Gastroesophageal sphincter (tissue), 3 donors: ENCODE results near the gene GABRR3.

Experiments
- CTCF ChIP-seq, 4 experiments: fragments of 200-600 bp in 2 of 4; fragments of 450-650 bp in 2 of 4; sonication (generic) in 1 of 4; IDR thresholded peaks; one replicate each; pipeline ENCODE4 v1.5.1; 2017 to 2019; ENCODE audit warnings: antibody characterized with exemption in 4 of 4, mild to moderate bottlenecking in 2 of 4, moderate library complexity in 2 of 4
- EP300 ChIP-seq: sonication (generic); formaldehyde crosslinking; IDR thresholded peaks from one replicate; pipeline ENCODE4 v1.6.1; 2017; ENCODE audit warnings: antibody characterized with exemption, mild to moderate bottlenecking

DNA sequence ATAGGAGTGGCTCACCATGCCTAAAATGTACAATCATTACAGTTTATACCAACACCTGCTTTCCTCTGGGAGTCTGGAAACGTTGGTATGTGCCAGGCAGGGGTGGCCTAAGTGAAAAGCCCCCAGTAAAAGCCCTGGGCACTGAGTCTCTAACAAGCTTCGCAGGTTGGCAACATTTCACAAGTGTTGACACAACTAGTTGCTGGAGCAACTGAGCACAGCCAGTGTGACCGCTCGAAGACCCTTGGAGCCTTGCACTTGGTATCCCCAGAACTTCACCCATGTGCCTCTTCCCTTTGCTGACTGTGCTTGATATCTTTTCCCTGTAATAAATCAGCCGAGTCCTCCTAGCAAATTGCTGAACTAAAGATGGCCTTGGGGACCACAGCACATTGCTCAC lies 65.6 kb downstream of the GABRR3 start:
- TF ChIP-seq CTCF (IDR thresholded peaks at IDR 0.05) (no peak), EP300 (no peak)
